IPS-NIHi7 (cell line): Measurements from ENCODE around the gene C4BPB.

Experiments
- DNase-seq: peaks from one replicate; pipeline ENCODE4 v3.0.0; 2012; ENCODE audit warnings: mixed read lengths; ENCODE audit errors: extremely low spot score

C4BPB gene

DNA sequence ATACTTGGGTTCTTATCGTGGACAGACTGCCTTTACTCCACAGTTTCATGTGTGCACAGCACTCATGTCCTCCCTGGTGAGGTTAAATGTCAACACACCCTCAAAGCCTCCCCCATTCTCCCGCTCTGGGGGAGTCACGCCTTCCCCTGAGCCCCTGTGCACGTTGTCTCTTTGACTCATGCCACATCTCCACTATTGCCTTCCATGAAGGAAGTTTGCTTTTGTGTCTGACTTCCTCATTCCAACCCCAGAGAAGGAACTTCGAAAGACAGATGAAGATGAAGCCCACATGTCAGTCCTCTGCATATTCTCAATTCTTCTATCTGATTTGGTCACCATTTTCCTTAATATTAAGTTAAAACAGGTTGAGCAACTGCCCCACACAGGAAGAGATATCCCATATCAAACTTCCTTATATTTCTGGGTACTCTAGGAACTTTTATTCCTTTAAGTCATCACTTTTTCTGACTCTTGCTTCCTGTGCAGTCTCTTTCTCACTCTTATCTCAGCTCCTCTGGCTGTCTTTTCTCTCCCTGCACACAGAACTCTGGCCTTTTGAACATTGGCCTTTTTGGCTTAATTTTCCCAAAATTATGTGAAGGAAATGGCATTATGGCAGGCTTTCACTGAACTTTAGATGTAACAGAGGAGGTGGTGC, 56.9 kb downstream of the C4BPB start:
- DNase-seq, result no peak
